GM19099 (cell line): ENCODE measurements around the gene RASSF8.

Source experiments
- POLR2A ChIP-seq: IDR thresholded peaks from 3 replicates; pipeline ENCODE4 v1.6.1; 2011; ENCODE audit warnings: low read depth; ENCODE audit not compliant: insufficient read length; ENCODE audit errors: extremely low read depth

The RASSF8 gene

DNA sequence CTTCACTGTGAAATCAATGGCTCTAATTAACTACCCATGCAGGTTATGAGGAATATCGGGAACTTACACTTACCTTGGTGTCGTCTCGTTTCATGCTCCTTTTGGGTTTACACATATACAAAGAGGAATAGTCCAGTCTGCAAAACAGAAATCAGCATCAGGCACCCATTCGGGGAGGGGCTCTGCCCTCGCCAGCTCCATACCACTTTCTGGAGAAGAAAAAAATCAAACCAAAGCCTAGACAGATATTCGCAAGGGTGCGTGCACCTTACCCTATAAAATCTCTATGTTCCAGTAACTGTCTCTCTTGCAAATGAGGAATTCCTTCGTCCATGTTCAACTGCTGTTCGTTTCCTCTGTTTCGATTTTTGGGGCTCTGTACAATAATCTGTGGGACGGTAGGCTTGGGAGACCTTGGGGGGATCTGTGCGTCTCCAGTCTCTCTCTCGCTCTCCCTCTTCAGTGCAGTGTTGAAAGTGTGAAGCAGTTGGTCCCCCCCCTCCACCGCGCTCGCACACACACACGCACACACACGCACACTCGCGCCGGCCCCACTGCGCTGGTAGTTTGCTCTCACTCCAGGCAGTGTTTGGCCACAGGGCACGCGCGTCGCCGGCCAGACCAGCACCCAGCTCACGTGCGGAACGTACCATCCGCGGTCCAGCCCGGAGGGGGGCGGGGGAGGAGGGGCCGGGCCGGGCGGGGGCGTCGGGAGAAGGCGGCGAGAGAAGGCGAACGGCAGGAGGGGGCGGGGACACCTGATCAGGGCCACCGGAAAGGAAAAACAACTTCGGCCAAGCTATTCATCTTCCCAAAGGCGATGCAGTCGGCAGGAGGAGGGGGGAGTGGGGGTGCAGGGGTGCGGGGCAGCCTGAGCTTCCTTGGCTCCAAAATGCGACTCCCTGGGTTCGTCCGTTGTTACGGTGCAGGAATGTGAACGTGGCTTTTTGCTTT is 166.2 kb downstream of the RASSF8 start, which contains the start of gene BHLHE41:
BHLHE41 (minus strand) TSS at position 592 of the 954 bp plus-strand sequence; CDS start at position 334, 258 bp downstream.
- TF ChIP-seq POLR2A, result peak; percentile 49

DNA sequence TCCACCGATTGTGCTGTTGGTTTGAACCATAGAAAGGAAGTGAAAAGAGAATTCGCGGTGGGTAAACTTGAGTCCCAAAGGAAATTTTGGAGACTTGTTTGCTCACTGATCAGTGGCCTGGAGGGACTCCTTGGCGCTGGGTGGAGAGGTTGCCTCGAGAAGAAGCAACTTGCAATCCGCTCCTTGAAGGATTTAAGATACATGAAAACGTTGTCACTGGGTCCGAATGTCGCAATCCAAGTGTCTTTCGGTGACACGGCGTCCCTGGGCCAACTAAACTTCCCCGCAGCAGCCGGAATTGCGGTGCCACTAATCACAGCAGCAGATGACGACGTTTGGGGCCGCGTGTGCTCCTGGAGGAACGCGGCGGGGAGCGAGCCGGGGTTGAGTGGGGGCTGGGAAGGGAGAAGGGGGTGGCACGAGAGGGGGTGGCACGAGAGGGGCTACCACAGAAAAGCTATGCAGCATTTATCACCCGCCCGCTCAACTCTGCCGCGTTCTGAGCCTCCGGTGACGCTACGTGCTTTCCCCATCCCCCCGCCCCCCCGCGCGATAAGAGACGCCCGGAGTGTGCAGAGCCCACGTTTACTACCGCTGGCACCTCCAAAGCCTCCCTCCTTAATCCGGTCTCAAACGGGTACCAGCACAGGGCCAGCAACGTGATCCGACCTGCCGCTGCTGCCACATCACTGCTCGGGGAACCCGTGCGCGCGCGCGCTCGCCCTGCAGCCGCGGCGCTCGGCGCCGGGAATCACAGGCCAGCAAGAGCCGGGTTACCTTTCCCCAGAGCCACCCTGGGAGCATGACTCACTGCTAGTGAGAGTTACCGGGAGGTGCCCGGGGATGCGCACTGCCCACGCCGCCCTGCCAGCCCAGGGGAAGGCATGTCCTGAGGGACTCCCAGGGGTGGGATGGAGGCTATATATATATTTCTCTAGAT is 167.2 kb downstream of the RASSF8 start:
- TF ChIP-seq POLR2A, result peak; percentile 14

DNA sequence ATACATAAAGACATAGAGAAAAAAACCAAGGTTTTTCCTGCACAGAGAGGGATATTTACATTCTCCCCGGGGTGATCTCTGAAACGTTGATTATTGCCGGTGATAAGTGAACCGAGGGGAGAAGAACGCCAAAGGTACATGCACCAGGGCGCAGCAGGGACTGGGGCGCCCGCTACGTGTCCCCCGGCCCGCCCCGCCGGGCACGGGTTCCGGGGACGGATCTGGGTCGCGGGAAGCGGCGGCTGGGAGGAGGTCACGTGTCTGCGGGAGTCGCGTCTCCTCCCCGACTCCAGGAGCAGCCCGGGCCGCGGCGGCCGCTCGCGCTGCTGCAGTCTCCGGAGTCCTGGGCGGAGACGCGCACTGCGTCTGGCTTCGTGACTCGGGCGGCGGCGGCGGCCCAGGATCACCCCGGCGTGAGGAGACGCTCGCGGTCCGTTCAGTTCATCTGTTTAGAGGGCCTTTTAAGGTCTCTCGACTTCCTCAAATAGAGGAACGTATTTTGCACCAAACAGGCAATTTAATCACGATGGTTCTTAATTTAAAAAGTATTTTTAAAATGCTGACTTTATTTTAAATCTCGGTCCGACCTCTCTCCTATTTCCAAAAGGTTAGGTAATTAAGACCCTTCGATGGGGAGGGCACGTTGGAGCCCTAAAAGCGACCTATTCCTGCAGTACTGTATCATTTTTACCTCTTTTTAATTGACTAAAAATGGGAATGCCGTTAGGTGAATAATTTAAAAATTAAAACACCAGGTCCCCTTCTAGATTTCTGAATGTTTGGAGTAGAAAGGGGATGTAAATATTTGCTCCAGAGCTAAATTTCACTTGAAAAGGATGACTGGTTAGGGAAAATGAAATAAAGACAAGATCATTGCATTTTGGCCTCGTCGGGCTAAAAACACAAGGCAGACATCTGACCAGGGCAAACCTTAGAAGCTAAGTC is 168.1 kb downstream of the RASSF8 start:
- TF ChIP-seq POLR2A, result peak; percentile 13

DNA sequence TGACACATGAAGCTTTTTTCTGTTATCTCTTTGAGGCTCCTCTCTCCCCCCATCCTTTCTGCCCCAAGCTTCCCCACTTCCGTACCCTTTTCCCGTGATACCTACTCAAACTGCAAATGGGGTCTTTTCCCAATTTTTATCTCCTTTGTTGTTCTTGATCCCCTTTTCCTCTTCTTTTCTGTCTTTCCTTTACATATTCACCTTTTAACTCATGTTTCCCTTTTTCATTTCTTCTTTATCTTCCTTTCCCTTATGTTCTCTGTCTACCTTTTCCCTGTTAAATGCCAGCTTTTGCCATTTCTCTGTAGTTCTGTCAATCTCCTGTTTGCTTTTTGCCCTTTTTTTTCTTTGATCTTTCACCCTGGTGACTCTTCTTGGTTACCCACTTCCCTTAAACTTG is 168.9 kb downstream of the RASSF8 start:
- no peak for TF ChIP-seq POLR2A

DNA sequence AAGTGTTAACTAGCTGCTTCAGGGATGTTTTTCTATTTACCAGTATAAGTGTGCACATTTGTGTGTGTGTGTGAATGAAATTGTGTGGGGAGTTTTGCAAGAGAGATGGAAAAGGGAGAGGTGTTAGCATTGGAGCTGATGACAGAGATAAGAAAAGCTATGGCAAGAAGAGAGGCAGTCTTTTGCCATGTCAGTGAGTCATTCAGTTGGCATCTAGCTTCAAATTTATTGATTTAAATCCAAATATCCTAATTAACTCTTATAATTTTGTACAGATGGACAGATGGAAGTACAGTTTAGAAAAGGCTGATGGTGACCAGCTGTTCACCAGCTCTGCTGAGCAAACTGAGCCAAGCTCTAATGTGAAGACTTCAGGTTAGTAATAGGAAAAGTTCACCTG is 169.7 kb downstream of the RASSF8 start:
- TF ChIP-seq POLR2A, result no peak
